Activated naive CD8-positive, alpha-beta T cell treated with anti-CD3 and anti-CD28 coated beads, Interleukin-2, amount 50 U/mL, for 16 hours (primary cell): Measurements from ENCODE around the gene FITM2.

Experiments used
- DNase-seq: peaks from one replicate; pipeline ENCODE4 v3.0.0-alpha.2; 2020; ENCODE audit warnings: low read depth, low spot score

FITM2 gene

GRCh38 chr20:44282192-44282591 lies 28.8 kb downstream of the FITM2 start:
- DNase-seq = no peak

DNA sequence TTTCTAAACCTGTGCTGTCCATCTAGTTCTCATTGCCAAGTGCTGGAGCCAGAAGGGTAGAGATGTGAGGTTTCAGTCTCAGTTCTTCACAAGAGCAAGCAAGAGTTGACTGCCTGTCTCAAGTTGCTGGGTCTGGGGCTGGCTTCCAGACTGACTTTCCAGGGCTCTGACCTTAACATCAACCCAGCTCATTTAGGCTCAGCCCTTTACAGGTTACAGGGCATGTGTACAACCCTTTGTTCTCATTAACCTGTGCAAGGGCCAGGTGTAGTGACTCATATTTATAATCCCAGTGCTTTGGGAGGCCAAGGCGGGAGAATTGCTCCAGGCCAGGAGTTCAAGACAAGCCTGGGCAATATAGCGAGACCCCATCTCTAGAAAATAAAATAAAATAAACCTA lies 30.6 kb downstream of the FITM2 start:
- no peak for DNase-seq

GRCh38 chr20:44279228-44279627 lies 31.8 kb downstream of the FITM2 start:
- DNase-seq = no peak

GRCh38 chr20:44274303-44275017 lies 36.5 kb downstream of the FITM2 start:
- no peak for DNase-seq

DNA sequence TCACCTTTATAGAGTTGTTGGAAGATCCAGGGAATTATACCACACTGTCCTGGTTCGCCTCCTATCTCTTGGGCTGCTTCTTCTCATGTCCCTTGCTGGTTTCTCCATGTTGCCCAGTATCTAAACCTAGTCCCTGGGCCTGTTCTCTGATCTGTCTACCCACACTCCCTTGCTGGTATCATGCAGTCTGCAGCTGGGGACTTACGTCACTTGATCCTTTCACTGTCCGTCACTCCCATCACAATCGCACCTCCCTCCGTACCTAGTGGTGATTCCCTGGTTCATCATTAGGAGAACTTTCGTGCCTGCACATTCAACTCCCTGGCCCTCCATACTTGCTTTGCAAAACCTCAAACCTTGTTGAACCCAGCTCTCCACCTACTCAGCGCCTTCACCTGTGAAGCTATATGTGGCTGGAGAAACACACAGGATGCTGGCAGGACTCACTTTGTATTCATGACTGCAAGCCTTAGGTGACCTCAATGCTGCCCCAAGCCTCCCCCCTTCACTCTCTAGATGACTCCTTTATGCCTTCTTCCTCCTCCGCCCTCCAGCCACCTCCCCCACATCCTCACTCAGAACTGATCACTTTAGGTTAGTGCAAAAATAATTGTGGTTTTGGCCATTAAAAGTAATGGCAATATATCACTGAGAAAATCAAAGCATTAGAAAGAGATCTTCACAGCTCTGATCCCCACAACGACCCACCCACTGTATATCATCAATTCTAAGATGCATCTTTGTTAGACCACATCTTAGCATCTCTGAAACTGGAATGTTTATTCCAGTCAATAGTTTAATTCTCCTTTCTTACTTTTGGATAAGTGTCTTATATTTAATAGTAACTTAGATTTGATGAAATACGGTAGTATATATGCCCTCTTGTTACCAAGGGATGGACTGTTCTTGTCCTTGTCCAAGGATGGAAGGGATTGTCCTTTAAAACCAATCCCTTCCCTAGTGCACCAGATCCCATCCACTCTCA lies 37.5 kb downstream of the FITM2 start:
- DNase-seq = no peak

DNA sequence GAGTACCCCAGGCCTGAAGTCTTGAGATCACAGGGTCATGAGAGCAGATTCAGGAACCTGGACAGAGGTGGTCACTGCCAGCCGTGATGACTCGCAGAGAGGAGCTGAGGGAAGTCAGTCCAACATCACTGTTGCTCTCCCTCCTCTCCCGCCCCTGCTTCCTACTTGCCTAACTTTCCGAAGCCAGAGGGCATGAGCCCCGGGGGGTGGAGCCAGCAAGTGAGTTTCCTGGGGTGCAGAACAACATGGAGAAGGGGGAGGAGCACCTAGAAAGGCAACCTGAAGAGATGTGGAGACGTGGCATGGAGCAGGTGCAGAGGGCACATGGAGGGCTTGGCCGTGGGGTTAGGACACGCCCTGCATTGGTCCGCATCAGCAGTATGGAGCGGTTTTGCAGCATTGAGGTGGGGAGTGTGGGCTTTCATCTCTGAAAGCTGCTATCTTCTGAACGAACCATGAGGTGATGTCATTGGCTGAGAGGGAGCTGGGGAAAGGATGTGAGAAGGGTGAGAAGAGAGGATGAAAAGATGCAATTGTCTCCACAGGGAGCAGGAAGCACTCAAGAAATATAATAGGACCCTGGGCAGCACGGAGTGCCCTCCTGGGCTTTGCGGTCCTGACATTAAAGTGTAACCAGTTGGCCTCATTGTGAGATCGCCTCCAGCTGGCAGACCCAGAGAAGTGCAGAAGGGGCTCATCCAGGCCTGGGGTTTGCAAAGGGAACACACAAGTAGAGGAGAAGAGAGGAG lies 38.9 kb downstream of the FITM2 start:
- DNase-seq = no peak

- no peak for DNase-seq
These were observed 42.2 kb downstream of the FITM2 start for GRCh38 chr20:44268802-44269201.

GRCh38 chr20:44264287-44264686 lies 46.7 kb downstream of the FITM2 start:
- no peak for DNase-seq

DNA sequence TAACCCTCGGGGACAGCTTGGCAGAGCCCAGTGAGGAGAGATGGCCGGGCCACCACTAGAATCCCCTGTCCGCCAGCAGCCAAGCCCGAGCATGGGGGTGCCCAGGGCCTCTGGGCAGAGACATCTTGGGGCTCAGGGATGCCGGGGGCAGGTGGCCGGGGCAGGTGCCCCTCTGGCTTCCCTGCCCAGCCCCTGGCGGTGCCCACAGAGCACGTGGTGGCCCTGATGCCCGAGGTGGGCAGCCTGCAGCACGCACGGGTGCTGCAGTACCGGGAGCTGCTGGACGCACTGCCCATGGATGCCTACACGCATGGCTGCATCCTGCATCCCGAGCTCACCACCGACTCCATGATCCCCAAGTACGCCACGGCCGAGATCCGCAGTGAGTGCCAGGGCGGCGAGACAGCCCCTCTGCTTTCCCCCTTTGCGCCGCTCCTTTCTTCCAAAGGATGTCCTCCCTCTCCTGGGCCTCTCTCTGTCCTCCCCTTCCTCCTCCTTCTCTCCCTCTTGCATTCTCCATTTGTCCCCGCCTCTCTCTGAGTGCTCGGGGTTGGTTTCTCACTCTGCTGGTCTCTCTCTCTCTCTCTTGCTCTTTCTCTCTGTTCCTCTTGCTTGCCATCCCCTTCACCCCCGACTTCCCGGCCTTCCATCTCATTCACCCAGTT lies 52.6 kb downstream of the FITM2 start:
- DNase-seq = no peak

DNA sequence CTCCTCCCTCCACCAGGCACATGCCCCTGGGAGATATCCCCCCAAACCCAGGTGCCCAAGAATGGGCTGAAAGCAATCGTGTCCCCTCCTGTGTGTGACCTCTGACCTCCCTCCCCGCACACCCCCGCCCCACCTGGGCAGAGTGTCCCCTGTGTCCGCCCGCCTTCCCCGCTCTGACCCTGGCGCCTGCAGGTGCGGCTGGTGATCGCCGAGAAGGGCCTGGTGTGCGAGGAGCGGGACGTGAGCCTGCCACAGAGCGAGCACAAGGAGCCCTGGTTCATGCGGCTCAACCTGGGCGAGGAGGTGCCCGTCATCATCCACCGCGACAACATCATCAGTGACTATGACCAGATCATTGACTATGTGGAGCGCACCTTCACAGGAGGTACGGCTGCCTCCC lies 54.0 kb downstream of the FITM2 start:
- no peak for DNase-seq

GRCh38 chr20:44255942-44256341 lies 55.1 kb downstream of the FITM2 start:
- DNase-seq = no peak

DNA sequence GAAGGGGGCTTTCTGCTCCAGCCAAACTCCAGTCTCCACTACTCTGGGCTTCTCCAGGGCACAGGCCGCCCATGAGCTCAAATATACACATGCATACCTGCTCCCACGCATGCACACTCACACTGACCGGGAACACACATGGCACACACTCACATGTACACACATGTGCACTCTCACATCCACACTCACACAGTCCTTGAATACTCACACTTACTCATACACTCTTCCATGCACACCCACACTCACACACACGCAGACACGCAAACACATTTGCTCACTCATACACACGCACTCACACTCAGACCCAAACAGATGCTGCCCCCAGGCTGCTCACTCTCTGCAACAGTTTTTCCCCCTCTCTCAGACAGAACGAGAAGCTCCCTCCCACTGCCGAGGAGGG lies 56.9 kb downstream of the FITM2 start:
- no peak for DNase-seq

DNA sequence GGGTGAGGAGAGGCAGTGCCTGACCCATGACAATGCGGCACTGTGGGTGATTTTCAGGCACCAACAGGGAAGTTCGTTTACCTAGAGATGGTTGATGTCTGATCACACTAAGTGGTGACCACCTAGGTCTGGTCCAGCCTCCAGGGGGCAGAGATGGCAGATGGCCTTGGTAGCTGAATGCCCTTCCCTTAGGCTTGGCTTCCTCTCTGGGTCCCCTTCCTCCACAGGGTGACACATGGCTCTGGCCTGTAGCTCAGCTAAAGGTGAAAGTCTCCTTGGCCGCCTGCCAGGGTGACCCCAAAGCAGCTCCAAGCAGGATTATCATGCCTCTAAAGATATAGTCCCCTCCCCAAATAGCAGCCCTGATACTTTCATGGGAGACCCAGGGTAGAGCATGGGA lies 57.5 kb downstream of the FITM2 start:
- DNase-seq = no peak
